ENCODE results near the gene TMEM54. TPM values are rescaled to one million over a fixed set of nuclear protein-coding genes. Genes with fewer than 3 reads are reported as not detected.

Gene TMEM54
- total and polyA plus RNA-seq, 2 donors (not counting 1 experiment from before 2014, with no cell fraction given) = 24.2 to 69.9 TPM

DNA sequence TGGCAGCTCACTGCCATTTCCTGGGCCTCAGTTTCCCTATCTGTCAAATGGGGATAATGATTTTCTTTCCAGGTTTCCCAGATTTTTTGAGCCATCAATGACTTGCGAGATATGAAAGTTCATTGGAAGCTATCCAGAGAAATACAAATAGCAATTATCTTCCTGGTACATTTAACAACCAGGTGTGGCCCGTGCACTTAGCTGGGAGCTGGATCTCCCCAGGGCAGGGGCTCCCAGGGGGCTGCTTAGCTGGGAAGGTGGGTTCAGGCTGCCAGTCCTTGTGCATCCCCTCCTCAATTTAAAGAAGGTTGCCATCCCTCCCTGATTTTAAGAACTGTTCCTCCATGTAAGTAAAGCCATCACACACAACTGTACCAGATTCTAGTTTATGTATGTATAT lies 3.6 kb upstream of the TMEM54 start:
- Histone ChIP-seq H2AFZ (ENCODE audit: low read length) (no peak overlapping the region), H3K4me2 (ENCODE audit: extremely low read depth, insufficient read depth, low read length) (no peak overlapping the region), H3K27ac (ENCODE audit: insufficient read depth, low read length) (no peak overlapping the region), H3K79me2 (ENCODE audit: control insufficient read depth, insufficient read depth, low read length) (no peaks in the 10 kb centered on the region), H3K4me3 (replicated peaks in 1 of 4; ENCODE audit: control extremely low read depth in 1 of 4, insufficient read depth in 1 of 4, low read depth in 3 of 4, low read length in 4 of 4) (no peak overlapping the region), H3K4me1 (ENCODE audit: control insufficient read depth, extremely low read depth, insufficient read depth, low read length) (no peaks in the 10 kb centered on the region), H3K36me3 (ENCODE audit: control insufficient read depth, insufficient read depth, low read length) (no peaks in the 10 kb centered on the region), H4K20me1 (ENCODE audit: control insufficient read depth, extremely low read depth, insufficient read depth, low read length) (no peaks in the 10 kb centered on the region), H3K9me3 (ENCODE audit: control insufficient read depth, insufficient read depth, low read depth, low read length) (no peaks in the 10 kb centered on the region), H3K27me3 (ENCODE audit: control insufficient read depth, insufficient read depth, low read length) (peaks cover 5% of the 10 kb centered on the region), H3K9ac (ENCODE audit: insufficient read depth, low read length) (no peak overlapping the region)
- DNase-seq (ENCODE audit: low read depth in 2 of 2) = no peak
- TF ChIP-seq, protein P1, sequence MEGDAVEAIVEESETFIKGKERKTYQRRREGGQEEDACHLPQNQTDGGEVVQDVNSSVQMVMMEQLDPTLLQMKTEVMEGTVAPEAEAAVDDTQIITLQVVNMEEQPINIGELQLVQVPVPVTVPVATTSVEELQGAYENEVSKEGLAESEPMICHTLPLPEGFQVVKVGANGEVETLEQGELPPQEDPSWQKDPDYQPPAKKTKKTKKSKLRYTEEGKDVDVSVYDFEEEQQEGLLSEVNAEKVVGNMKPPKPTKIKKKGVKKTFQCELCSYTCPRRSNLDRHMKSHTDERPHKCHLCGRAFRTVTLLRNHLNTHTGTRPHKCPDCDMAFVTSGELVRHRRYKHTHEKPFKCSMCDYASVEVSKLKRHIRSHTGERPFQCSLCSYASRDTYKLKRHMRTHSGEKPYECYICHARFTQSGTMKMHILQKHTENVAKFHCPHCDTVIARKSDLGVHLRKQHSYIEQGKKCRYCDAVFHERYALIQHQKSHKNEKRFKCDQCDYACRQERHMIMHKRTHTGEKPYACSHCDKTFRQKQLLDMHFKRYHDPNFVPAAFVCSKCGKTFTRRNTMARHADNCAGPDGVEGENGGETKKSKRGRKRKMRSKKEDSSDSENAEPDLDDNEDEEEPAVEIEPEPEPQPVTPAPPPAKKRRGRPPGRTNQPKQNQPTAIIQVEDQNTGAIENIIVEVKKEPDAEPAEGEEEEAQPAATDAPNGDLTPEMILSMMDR (conservative IDR thresholded peaks at IDR 0.05 in 1 of 2, IDR thresholded peaks at IDR 0.05 in 1 of 2; ENCODE audit: low read depth in 1 of 2, low read length in 2 of 2) = no peak
- no peak for TF ChIP-seq EZH2 (IDR thresholded peaks at IDR 0.05; ENCODE audit: low read length, missing control alignments)

DNA sequence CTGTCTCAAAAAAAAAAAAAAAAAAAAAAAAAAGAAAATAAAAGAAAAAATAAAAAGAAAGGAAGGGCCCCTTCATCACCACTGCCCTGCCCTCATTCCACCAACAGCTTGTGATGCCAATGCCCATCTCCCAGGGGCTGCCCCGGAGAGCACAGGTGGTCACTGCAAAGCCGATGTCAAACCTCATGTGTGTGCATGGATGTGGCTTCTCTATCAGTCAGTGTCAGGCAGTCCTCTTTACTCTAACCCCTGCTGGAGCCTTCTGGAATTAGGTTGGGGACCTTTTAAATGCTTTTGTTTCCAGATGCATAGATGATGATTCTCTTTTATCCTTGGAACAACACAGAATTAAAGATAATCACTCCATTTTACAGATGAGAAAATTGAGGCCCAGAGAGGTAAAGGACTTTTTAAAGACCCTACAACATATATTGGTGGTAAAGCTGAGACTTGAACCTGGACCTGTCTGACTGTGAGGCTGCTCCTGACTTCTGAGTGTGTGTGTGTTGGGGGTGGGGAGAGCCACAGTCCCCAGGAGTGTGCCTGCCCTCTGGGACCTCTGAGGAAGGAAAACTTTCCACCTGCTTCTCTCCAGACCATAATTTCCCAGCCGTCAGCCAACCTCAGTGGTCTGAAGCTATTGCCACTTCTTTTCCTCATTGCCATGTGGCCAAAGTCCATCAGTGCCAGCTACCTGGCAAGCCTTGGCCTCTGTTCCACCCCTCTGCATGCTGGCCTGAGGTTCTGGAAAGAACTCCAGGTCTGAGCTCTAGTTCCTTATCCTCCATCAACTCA lies 3.0 kb upstream of the TMEM54 start:
- Histone ChIP-seq H2AFZ (ENCODE audit: low read length) (no peak overlapping the region), H3K79me2 (ENCODE audit: control insufficient read depth, insufficient read depth, low read length) (no peaks in the 10 kb centered on the region), H3K4me1 (ENCODE audit: control insufficient read depth, extremely low read depth, insufficient read depth, low read length) (no peaks in the 10 kb centered on the region), H3K27ac (ENCODE audit: insufficient read depth, low read length) (no peak overlapping the region), H3K4me3 (replicated peaks in 1 of 4; ENCODE audit: control extremely low read depth in 1 of 4, insufficient read depth in 1 of 4, low read depth in 3 of 4, low read length in 4 of 4) (no peak overlapping the region), H3K4me2 (ENCODE audit: extremely low read depth, insufficient read depth, low read length) (no peak overlapping the region), H4K20me1 (ENCODE audit: control insufficient read depth, extremely low read depth, insufficient read depth, low read length) (no peaks in the 10 kb centered on the region), H3K36me3 (ENCODE audit: control insufficient read depth, insufficient read depth, low read length) (no peaks in the 10 kb centered on the region), H3K27me3 (ENCODE audit: control insufficient read depth, insufficient read depth, low read length) (no peaks in the 10 kb centered on the region), H3K9me3 (ENCODE audit: control insufficient read depth, insufficient read depth, low read depth, low read length) (no peaks in the 10 kb centered on the region), H3K9ac (ENCODE audit: insufficient read depth, low read length) (no peak overlapping the region)
- DNase-seq (ENCODE audit: low read depth in 2 of 2) = no peak
- TF ChIP-seq, protein P1 (conservative IDR thresholded peaks at IDR 0.05 in 1 of 2, IDR thresholded peaks at IDR 0.05 in 1 of 2; ENCODE audit: low read depth in 1 of 2, low read length in 2 of 2) = no peak
- TF ChIP-seq EZH2 (IDR thresholded peaks at IDR 0.05; ENCODE audit: low read length, missing control alignments) = no peak

DNA sequence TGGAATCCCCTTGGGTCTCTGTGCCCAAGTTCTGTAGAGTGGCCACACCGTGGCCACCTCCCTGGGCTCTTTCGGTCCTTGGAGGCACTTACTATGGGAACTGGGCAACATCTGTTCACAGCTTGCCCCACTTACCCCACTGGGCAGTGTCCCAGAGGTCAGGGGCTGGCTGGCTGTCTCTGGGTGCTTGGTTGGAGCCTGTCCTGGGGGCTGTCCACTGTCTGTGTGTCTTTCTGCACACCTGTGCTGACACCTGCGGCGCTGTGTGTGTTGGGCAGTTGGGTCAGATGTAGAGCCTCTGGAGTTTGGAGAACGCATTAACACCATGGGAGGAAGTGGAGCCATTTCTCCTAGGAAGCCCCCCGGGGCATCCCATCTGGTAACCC lies 1.3 kb upstream of the TMEM54 start:
- H3K27ac ChIP-seq (ENCODE audit: insufficient read depth, low read length) = no peak overlapping the region
- no peak for DNase-seq (ENCODE audit: low read depth in 2 of 2)

More for the DNA sequence above, 1.3 kb upstream of the TMEM54 start:
- Histone ChIP-seq H3K4me3 (replicated peaks in 1 of 4; ENCODE audit: control extremely low read depth in 1 of 4, insufficient read depth in 1 of 4, low read depth in 3 of 4, low read length in 4 of 4) (no peak overlapping the region), H3K36me3 (ENCODE audit: control insufficient read depth, insufficient read depth, low read length) (no peaks in the 10 kb centered on the region), H3K9me3 (ENCODE audit: control insufficient read depth, insufficient read depth, low read depth, low read length) (no peaks in the 10 kb centered on the region), H3K79me2 (ENCODE audit: control insufficient read depth, insufficient read depth, low read length) (no peaks in the 10 kb centered on the region), H2AFZ (ENCODE audit: low read length) (no peak overlapping the region), H3K27me3 (ENCODE audit: control insufficient read depth, insufficient read depth, low read length) (no peaks in the 10 kb centered on the region), H4K20me1 (ENCODE audit: control insufficient read depth, extremely low read depth, insufficient read depth, low read length) (no peaks in the 10 kb centered on the region), H3K9ac (ENCODE audit: insufficient read depth, low read length) (no peak overlapping the region), H3K4me1 (ENCODE audit: control insufficient read depth, extremely low read depth, insufficient read depth, low read length) (no peaks in the 10 kb centered on the region), H3K4me2 (ENCODE audit: extremely low read depth, insufficient read depth, low read length) (no peak overlapping the region)
- no peak for TF ChIP-seq EZH2 (IDR thresholded peaks at IDR 0.05; ENCODE audit: low read length, missing control alignments)
- TF ChIP-seq, protein P1 (conservative IDR thresholded peaks at IDR 0.05 in 1 of 2, IDR thresholded peaks at IDR 0.05 in 1 of 2; ENCODE audit: low read depth in 1 of 2, low read length in 2 of 2) = no peak
